NCI-H2029 treated with DMSO at 0.1 percent for 48 hours (cell line): ENCODE data around the gene ACCSL.

Experiments
- DNase-seq: peaks from one replicate; lab custom pipeline; 2025; lab: John Stamatoyannopoulos, UW

ACCSL gene

DNA sequence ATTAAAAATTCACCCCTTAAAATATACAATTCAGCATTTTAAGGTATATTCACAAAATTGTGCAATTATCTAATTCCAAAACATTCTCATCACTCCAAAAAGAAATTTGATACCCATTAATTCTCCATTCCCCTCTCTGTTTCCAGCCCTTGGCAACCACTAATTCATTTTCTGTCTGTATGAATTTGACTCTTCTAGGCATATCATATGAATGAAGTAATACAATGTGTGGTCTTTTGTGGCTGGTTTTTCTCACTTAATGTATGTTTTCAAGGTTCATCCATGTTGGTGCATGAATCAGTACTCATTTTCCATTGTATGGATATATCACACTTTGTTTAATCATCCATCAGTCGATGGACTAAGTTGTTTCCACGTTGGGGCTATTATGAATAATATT, 29.0 kb upstream of the ACCSL start:
- DNase-seq, result no peak

DNA sequence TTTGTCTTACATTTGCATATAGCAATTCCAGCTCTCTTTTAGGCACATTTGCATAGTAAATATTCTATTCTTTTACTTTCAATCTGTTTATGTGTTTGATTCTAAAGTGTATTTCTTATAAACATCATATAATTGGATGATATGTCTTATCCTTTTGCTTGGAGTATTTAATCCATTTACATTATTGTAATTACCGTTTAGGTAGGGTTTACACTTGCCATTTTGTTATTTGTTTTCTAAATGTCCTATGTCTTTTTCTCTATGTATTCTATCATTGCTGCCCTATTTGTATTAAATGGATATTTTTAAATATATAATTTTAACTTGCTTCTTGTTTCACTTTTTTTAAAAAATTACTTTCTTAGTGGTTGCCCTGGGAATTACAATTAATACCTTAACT, 22.8 kb upstream of the ACCSL start:
- DNase-seq, result no peak

- no peak for DNase-seq
Observed at GRCh38 chr11:44025727-44026126, 22.1 kb upstream of the ACCSL start.

GRCh38 chr11:44028401-44028800, 19.4 kb upstream of the ACCSL start:
- no peak for DNase-seq

- DNase-seq, result no peak
Observed at GRCh38 chr11:44028816-44029506, 18.8 kb upstream of the ACCSL start.

GRCh38 chr11:44029507-44029845, 18.3 kb upstream of the ACCSL start:
- DNase-seq, result no peak

- no peak for DNase-seq
Observed at GRCh38 chr11:44029977-44030911, 17.5 kb upstream of the ACCSL start.

- DNase-seq, result no peak
Observed at GRCh38 chr11:44030996-44031395, 16.8 kb upstream of the ACCSL start.

DNA sequence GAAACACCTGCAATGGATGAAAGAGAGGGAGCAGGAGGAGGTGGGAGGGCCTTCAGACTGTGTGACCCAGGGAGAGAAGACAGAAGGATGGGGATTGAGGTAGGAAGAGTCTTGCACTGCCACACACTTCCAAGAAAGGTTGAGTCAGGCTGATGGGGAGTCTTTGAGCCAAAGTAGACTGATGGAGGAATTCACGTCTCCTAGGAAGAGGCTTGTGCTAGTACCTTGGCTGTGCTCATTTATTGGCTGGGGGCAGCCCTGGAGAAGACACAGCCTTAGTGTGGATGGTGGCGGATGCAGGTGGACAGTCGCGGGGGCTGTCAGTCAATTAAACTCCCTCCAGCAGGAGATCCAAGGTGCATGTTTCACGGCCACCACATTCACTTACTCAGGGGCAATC, 16.2 kb upstream of the ACCSL start:
- no peak for DNase-seq

DNA sequence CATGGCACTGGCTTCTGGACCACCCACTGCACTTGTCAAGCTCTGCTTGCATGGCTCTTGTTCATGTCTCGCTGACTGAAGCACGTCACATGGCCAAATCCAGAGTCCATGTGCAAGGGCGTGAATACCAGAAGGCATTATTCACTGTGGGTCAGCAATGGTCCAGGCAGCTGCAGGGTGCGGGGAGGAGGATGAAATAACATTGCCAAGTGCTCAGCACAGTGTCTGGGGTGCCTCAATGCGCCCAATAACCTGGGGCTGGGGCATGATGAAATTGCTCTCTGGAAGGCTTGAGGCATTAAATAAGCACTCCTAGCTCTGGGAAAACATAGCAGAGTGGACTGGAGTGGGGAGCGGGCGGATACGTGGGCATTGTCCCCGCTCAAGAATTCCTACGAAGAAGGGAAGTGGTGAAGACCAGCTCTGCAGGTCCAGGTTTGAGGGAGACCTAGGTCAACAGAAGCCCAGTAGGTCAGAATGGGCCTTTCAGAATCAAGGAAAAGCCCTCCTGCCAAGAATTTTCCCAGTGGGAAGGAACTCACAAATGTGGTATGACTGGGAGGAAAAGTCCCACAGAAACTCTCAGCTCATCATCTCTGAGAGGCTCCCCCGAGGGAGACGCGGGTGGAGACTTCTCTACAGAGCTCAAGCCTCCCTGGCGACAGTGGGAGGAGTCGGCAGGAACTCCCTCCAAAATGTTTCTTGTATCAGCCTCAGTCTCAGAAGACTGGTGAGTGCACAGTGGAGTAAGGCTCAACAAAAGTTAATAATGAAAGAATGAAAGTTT, 15.3 kb upstream of the ACCSL start:
- no peak for DNase-seq

- no peak for DNase-seq
Observed at GRCh38 chr11:44033411-44033850, 14.3 kb upstream of the ACCSL start.

DNA sequence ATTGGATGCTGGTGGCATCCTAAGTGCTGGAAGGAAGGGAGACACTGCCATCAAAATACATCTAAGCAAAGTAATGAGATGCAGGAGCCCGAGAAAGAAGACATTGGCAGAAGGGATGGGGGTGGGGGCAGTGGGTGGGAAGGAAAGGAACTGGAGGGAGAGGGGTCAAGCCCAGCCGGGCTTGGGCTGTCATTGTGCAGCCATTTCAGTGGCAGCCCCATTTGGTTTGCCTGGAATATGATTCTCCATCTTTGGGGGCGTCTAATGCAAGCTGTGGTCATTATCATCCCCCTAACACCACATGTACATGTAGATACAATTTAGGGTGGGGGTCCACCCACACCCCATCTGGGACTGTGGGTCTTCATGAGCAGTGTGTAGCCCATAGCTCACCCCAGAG, 13.9 kb upstream of the ACCSL start:
- DNase-seq, result no peak

DNA sequence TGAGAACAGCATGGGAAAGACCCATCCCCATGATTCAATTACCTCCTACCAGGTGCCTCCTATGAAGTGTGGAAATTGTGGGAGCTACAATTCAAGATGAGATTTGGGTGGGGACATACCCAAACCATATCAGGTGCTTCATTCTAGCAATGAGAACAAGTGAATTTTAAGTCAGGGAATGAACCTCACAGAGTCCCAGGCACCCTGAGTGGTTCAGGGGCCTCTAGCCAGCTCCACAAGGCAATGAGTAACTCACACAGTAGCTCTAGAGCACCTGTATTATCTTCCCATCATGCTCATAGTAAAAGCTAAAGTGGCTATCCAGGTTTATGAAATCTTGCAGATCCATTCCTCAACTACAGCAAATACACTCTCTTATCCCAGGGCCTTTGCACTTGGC, 13.1 kb upstream of the ACCSL start:
- DNase-seq, result no peak

DNA sequence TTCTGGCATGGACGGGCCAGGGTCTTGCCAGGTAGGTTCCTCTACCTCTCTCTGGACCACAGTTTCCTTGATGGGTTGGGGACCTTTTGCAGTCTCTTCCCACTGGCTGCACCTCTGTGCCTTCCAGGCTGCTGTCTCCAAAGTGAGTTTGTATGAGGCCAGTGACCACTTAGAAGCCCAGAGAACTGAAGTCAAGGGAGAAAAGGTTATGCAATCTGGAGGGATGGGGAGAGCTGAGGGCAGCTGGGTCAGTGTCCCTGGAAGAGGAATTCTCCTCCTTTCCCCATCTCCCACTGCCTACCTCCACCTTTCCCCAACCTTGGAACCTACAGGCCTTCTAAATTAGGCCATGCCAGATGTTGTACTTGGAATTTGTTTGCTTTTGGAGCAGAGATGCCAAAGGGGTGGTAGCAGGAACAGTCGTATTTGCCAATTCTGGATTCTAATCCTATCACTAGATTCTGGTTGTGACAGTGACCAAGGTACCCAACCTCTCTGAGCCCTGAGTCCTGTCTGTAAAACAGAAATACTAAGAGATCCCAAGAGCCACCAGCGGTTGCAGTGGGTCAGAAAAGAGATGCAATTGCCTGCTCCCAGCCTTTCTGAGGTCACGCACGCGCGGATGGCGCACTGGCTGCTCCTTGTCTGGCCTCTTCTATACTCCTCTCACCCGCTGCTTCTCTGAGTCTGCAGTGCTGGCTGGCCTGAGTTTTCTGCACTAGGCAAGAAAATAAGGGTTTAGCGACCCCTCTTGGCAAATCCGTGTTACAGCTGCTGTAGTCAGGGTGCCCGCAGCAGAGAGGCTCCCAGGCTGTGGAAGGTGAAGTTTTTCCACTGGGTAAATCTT, 10.7 kb upstream of the ACCSL start:
- no peak for DNase-seq

- DNase-seq, result no peak
Observed at GRCh38 chr11:44037658-44037998, 10.2 kb upstream of the ACCSL start.

DNA sequence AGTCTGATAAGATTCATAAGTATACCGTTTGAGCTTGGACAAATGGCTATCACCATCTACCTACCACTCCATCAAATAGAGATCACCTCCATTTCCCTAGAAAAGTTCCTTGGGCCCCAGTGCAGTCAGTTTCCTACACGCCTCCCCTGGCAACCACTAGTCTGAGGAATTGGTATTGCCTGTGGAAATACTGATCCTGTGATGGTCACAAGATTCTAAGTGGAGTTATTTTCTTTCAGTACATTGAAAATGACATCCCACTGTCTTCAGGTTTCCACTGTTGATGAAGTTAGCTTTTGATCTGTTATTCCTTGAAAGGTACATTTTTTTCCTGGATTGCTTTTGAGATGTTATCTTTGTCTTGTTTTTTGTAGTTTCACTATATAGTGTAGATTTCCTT, 4.6 kb upstream of the ACCSL start:
- DNase-seq, result no peak

GRCh38 chr11:44046182-44046581, 1.6 kb upstream of the ACCSL start:
- DNase-seq, result no peak

DNA sequence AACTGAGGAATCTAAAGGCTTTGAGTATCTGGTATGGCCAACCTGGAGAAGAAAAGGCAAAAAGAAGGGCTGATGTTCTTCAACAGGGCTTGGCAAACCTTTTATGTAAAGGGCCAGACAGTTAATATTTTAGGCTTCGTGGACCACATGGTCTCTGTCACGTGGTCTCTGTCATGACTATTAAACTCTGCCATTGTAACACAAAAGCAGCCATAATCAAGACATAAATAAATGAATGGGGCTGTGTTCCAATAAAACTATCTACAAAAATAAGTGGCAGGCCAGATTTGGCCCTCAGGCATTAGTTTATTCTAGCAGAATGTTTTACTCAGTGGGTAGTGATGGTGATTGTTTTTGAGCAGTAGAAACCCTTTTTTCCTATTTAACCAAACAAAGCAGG, 483 bp upstream of the ACCSL start:
- DNase-seq, result no peak

DNA sequence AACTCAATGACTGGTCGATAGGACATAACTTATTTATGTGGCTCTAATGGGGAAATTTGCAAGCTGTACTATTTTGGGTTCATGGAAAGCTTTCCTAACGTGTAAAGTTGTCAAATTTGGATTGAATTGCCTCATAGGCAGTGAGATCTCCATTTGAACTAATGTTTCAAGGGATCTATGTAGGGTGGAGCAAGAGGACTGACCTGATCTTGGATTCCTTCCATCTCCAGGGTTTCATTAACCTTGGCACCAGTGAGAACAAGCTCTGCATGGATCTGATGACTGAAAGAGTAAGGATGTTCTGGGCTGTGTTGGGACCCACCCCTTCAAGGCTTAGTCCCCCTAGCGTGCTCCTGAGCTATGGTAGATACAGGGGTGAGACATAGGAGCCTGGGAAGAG, 2.1 kb downstream of the ACCSL start:
- DNase-seq, result no peak

- no peak for DNase-seq
Observed at GRCh38 chr11:44051171-44051570, 3.4 kb downstream of the ACCSL start.

DNA sequence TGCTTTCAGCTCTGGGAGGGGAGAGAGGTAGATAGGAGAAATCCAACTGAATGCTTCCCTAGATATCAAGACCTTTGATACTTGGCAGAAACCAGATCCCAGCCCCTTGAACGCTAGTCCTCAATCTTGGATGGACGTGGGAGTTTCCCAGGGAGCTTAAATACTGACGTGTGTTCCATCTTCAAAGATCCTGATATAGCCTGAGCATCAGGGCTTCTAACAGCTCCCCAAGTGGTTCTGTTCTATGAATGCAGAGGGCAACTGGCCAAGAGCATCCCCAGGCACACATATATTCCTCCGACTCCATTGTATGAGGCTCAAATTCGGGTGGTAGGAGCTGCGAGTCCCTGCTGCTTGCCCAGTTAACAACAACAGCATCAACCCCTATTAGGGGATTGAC, 9.6 kb downstream of the ACCSL start:
- DNase-seq, result no peak

DNA sequence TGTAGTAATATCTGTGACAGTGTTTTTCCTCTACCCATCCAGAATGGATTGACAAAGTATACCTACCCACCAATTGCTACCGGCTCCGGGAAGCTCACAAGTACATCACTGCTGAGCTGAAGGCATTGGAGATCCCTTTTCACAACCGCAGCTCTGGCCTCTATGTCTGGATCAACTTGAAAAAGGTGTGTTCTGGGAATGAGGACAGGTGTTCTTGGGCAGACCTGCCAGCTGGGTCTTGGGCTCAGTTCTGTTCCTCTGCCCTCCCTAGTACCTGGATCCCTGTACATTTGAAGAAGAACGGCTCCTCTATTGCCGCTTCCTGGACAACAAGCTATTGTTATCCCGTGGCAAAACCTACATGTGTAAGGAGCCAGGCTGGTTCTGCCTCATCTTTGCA, 10.5 kb downstream of the ACCSL start:
- DNase-seq, result no peak
